ENCODE data around the gene OTUB2.

OTUB2 gene

GRCh38 chr14:94027566-94028449, 1.7 kb downstream of the OTUB2 start:
- H3K27ac ChIP-seq: no peak overlapping the region

GRCh38 chr14:94028450-94028826, 2.3 kb downstream of the OTUB2 start:
- TF ChIP-seq CTCF (conservative IDR thresholded peaks at IDR 0.05) (no peak), ZFX (IDR thresholded peaks at IDR 0.05) (no peak)
- no peak overlapping the region for H3K27ac ChIP-seq

More at GRCh38 chr14:94027566-94028449, 1.7 kb downstream of the OTUB2 start:
- TF ChIP-seq ZFX (IDR thresholded peaks at IDR 0.05): no peak
- no peak for TF ChIP-seq CTCF (conservative IDR thresholded peaks at IDR 0.05)

GRCh38 chr14:94029265-94029664, 3.1 kb downstream of the OTUB2 start:
- TF ChIP-seq CTCF (conservative IDR thresholded peaks at IDR 0.05) (no peak), ZFX (IDR thresholded peaks at IDR 0.05) (no peak)
- H3K27ac ChIP-seq: no peak overlapping the region

GRCh38 chr14:94029671-94030203, 3.6 kb downstream of the OTUB2 start:
- TF ChIP-seq ZFX (IDR thresholded peaks at IDR 0.05) (no peak), CTCF (conservative IDR thresholded peaks at IDR 0.05) (no peak)
- no peak overlapping the region for H3K27ac ChIP-seq

- TF ChIP-seq CTCF (conservative IDR thresholded peaks at IDR 0.05): no peak
- no peak for TF ChIP-seq ZFX (IDR thresholded peaks at IDR 0.05)
- no peak overlapping the region for H3K27ac ChIP-seq
Observed at GRCh38 chr14:94030571-94030970, 4.4 kb downstream of the OTUB2 start.

GRCh38 chr14:94031161-94031882, 5.2 kb downstream of the OTUB2 start:
- H3K27ac ChIP-seq: no peak overlapping the region
- no peak for TF ChIP-seq CTCF (conservative IDR thresholded peaks at IDR 0.05)
- TF ChIP-seq ZFX (IDR thresholded peaks at IDR 0.05): no peak

- TF ChIP-seq CTCF (conservative IDR thresholded peaks at IDR 0.05) (no peak), ZFX (IDR thresholded peaks at IDR 0.05) (no peak)
- H3K27ac ChIP-seq: no peak overlapping the region
Observed at GRCh38 chr14:94031883-94032279, 5.7 kb downstream of the OTUB2 start.

Data from C4-2B (cell line).